K562 (cell line): ENCODE measurements around the gene LY6G6F. TPM values are rescaled to one million over a fixed set of nuclear protein-coding genes. Genes with fewer than 3 reads are reported as not detected.
A peak's percentile ranks its signal among the peaks of the same experiment; 100 is the strongest.

Experiments used
- ARNT ChIP-seq, 2 experiments: fragments of 450-650 bp; IDR thresholded peaks; 2 replicates each; pipeline ENCODE4 v1.6.1; 2016; ENCODE audit warnings: mild to moderate bottlenecking in 1 of 2
- ATF7 ChIP-seq: fragments of 450-650 bp; IDR thresholded peaks from 2 replicates; pipeline ENCODE4 v1.7.1; 2014; ENCODE audit warnings: mild to moderate bottlenecking, moderate library complexity
- CAMTA2 ChIP-seq: fragments of 250-450 bp; sonication (Bioruptor Pico); conservative IDR thresholded peaks from 2 replicates; pipeline ENCODE4 v1.5.1; 2022
- CTBP1 ChIP-seq: fragments of 450-650 bp; IDR thresholded peaks from 2 replicates; pipeline ENCODE4 v1.6.1; 2016; ENCODE audit warnings: borderline replicate concordance
- ETV5 ChIP-seq: sonication (generic); formaldehyde crosslinking; IDR thresholded peaks from 2 replicates; pipeline ENCODE4 v1.4.0; 2020; ENCODE audit warnings: low read depth, mild to moderate bottlenecking, missing genetic modification reagents
- HDAC1 ChIP-seq, 2 experiments: fragments of 450-650 bp; IDR thresholded peaks; 2 replicates each; pipeline ENCODE4 v1.6.1; 2016 to 2017; ENCODE audit warnings: inconsistent platforms in 1 of 2, mild to moderate bottlenecking in 1 of 2, moderate library complexity in 1 of 2
- HLTF ChIP-seq: fragments of 450-650 bp; IDR thresholded peaks from 2 replicates; pipeline ENCODE4 v1.6.1; 2016
- HMG20A ChIP-seq: fragments of 450-650 bp; formaldehyde crosslinking; conservative IDR thresholded peaks from 2 replicates; pipeline ENCODE4 v1.4.0; 2020; ENCODE audit warnings: mild to moderate bottlenecking, mixed read lengths
- MCM3 ChIP-seq: fragments of 450-650 bp; IDR thresholded peaks from 2 replicates; pipeline ENCODE4 v1.6.1; 2016
- NR2C2 ChIP-seq, 2 experiments: fragments of 200-800 bp in 1 of 2; sonication (Bioruptor generic) in 1 of 2; sonication (generic) in 1 of 2; formaldehyde crosslinking in 1 of 2; IDR thresholded peaks; 2 replicates each; pipeline versions ENCODE4 v1.6.1 to v1.8.0; 2016 to 2022; ENCODE audit warnings: mild to moderate bottlenecking in 1 of 2, missing compliant biosample characterization in 1 of 2, missing genetic modification characterization in 1 of 2, missing genetic modification reagents in 1 of 2
- NR2F6 ChIP-seq: fragments of 450-650 bp; formaldehyde crosslinking; IDR thresholded peaks from 2 replicates; pipeline ENCODE4 v1.4.0; 2020; ENCODE audit warnings: mild to moderate bottlenecking
- PHF20 ChIP-seq: fragments of 450-650 bp; IDR thresholded peaks from 2 replicates; pipeline ENCODE4 v1.6.1; 2018; ENCODE audit not compliant: partially characterized antibody
- PML ChIP-seq: IDR thresholded peaks from 2 replicates; pipeline ENCODE4 v1.6.1; 2012; ENCODE audit warnings: low read length, inconsistent platforms
- RBM34 ChIP-seq: fragments of 200-400 bp; formaldehyde crosslinking; IDR thresholded peaks from 2 replicates; pipeline ENCODE4 v1.6.1; 2018; ENCODE audit warnings: low read length, borderline replicate concordance; ENCODE audit not compliant: insufficient read depth
- SAFB ChIP-seq: fragments of 200-400 bp; formaldehyde crosslinking; IDR thresholded peaks from 2 replicates; pipeline ENCODE4 v1.6.1; 2017; ENCODE audit warnings: low read depth, low read length, borderline replicate concordance
- SMARCB1 ChIP-seq: IDR thresholded peaks from 2 replicates; pipeline ENCODE4 v1.6.1; 2011; ENCODE audit warnings: improper control_type of control experiment, low read depth; ENCODE audit not compliant: insufficient read length
- TBP ChIP-seq: optimal IDR thresholded peaks from 2 replicates; pipeline ENCODE3; 2011; ENCODE audit warnings: low read depth, low read length, improper control_type of control experiment
- USF1 ChIP-seq: sonication (generic); formaldehyde crosslinking; IDR thresholded peaks from 2 replicates; pipeline ENCODE4 v1.9.0; 2022; ENCODE audit warnings: mild to moderate bottlenecking, missing genetic modification reagents
- WHSC1 ChIP-seq: IDR thresholded peaks from one replicate; pipeline ENCODE4 v1.6.1; 2012; ENCODE audit warnings: low read length, control low read depth, inconsistent platforms
- ZBTB12 ChIP-seq: fragments of 250-450 bp; sonication (Bioruptor Pico); IDR thresholded peaks from 2 replicates; pipeline ENCODE4 v1.4.0; 2020
- ZBTB7A ChIP-seq: IDR thresholded peaks from 2 replicates; pipeline ENCODE4 v1.6.1; 2011; ENCODE audit warnings: low read depth, mild to moderate bottlenecking, low read length, moderate library complexity, borderline replicate concordance; ENCODE audit not compliant: control insufficient read depth
- ZEB2 ChIP-seq: fragments of 450-650 bp; IDR thresholded peaks from 2 replicates; pipeline ENCODE4 v1.6.1; 2016
- ZNF121 ChIP-seq: sonication (generic); formaldehyde crosslinking; conservative IDR thresholded peaks from 2 replicates; pipeline ENCODE4 v1.8.0; 2022; ENCODE audit warnings: missing genetic modification reagents
- ZNF140 ChIP-seq: fragments of 250-450 bp; sonication (Bioruptor Pico); IDR thresholded peaks from 2 replicates; pipeline ENCODE4 v1.8.0; 2021; ENCODE audit warnings: moderate library complexity, mild to moderate bottlenecking, inconsistent platforms
- ZNF518B ChIP-seq: fragments of 250-450 bp; sonication (Bioruptor Pico); IDR thresholded peaks from 2 replicates; pipeline ENCODE4 v1.5.0; 2021; ENCODE audit warnings: mild to moderate bottlenecking, moderate library complexity
- polyA plus RNA-seq, 8 experiments: library from polyadenylated mRNA; depleted of rRNA in 4 of 8; stranded (reverse) in 5 of 8; unstranded in 3 of 8; fragments of >200 nt; fragmentation: Nextera tagmentation in 2 of 8; fragmentation: Illumina TruSeq in 1 of 8; extraction: Ambion mirVana in 2 of 8; extraction: Trizol in 1 of 8; gene quantifications; 2 replicates each; pipeline versions ENCODE4 v1.2.1 to v1.2.3, GENCODE V29; 2011 to 2014; ENCODE audit warnings: inconsistent platforms in 1 of 8, missing spikeins in 1 of 8
- total RNA-seq, 7 experiments: library from RNA; depleted of rRNA in 6 of 7; stranded (reverse); fragments of >200 nt in 6 of 7; fragmentation: Illumina TruSeq in 2 of 7; extraction: Trizol in 2 of 7; gene quantifications; 2 replicates each; pipeline versions ENCODE4 v1.2.1 to v1.2.3, GENCODE V29; 2011 to 2021; ENCODE audit warnings: low replicate concordance in 1 of 7

LY6G6F gene
- total and polyA plus RNA-seq, 9 of the 15 experiments (the other 6 are each of a cell fraction or from before 2014, with no cell fraction given): 0.14 to 0.50 (median 0.28) TPM; not detected in 2

GRCh38 chr6:31749301-31750036, 42.8 kb downstream of the LY6G6F start (continued):
- no peak for TF ChIP-seq ZBTB7A
- TF ChIP-seq TBP: no peak
- TF ChIP-seq NR2C2 (CRISPR knock-in tag; IDR thresholded peaks at IDR 0.05): no peak; the same call in 1 of the 2 replicates
- no peak for TF ChIP-seq NR2C2 (tag; IDR thresholded peaks at IDR 0.05)
- TF ChIP-seq PHF20: no peak
- TF ChIP-seq ZBTB12 (CRISPR knock-in tag): no peak
- TF ChIP-seq ZNF121 (CRISPR knock-in tag): peak; percentile 67; the same call in 1 of the 2 replicates
- TF ChIP-seq NR2F6: no peak
- TF ChIP-seq MCM3: no peak
- TF ChIP-seq HLTF: no peak
- no peak for TF ChIP-seq ARNT (IDR thresholded peaks at IDR 0.05)
- TF ChIP-seq ZNF140 (CRISPR knock-in tag): no peak
- no peak for TF ChIP-seq PML
- no peak for TF ChIP-seq SMARCB1
- TF ChIP-seq ZNF518B (CRISPR knock-in tag): no peak
- no peak for TF ChIP-seq WHSC1
- 0 out of 2 replicates have a peak, but pooled peaks have one; percentile 26 for TF ChIP-seq CTBP1
- TF ChIP-seq HDAC1 (IDR thresholded peaks at IDR 0.05): no peak
- peak; percentile 69 for TF ChIP-seq ATF7
- no peak for TF ChIP-seq RBM34
- no peak for TF ChIP-seq USF1
- no peak for TF ChIP-seq SAFB
- TF ChIP-seq ZEB2: peak; percentile 65
- no peak for TF ChIP-seq ETV5 (CRISPR knock-in tag)
- TF ChIP-seq HMG20A: no peak
- no peak for TF ChIP-seq CAMTA2 (CRISPR knock-in tag)
